NT2/D1 (cell line): ENCODE data around the gene ACOX3.

ENCODE experiments used
- SUZ12 ChIP-seq: IDR thresholded peaks from 2 replicates; pipeline ENCODE4 v1.6.1; 2011; ENCODE audit not compliant: insufficient read length, insufficient read depth; ENCODE audit errors: extremely low read depth
- YY1 ChIP-seq: IDR thresholded peaks from 2 replicates; pipeline ENCODE4 v1.6.1; 2011; ENCODE audit not compliant: insufficient read length, insufficient read depth
- ZNF274 ChIP-seq: IDR thresholded peaks from 2 replicates; pipeline ENCODE4 v1.6.1; 2011; ENCODE audit warnings: mild to moderate bottlenecking, low read depth, low read length

GRCh38 chr4:8451440-8452182, 11.1 kb upstream of the ACOX3 start:
- TF ChIP-seq YY1 (no peak), SUZ12 (no peak), ZNF274 (no peak)
